HG03575 (cell line): ENCODE measurements around the gene MAGI1.
"Not testable (repeated sequence)": the region's sequence is repeated elsewhere in the genome, so short reads cannot be mapped to it uniquely, and the experiment has no call there.

Source experiments
- ATAC-seq: cut with Tn5 transposase; IDR thresholded peaks from one replicate; pipeline ENCODE4 v1.9.1; 2021; ENCODE audit not compliant: unreplicated experiment, insufficient number of reproducible peaks, low FRiP score; ENCODE audit errors: extremely low read depth

The MAGI1 gene

GRCh38 chr3:65728138-65728537 is 310.6 kb downstream of the MAGI1 start:
- ATAC-seq, result no peak

DNA sequence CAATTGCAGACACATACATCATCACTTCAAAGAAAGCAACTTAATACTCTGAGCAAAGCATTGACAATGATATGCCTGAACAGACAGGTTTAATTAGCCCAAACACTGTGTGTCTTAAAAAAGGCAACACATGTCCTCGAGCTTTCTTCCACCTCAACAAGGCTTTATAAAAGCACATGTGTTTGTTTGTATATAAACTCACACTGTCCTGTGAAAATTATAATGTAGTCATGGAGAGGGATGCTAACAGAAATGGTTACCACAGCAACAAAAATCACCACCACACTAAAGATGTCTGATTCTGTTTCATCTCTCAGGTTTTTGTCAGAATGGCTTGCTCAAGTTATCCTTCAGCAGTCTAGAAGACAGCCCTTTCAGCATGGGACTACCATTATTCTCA is 314.7 kb downstream of the MAGI1 start:
- ATAC-seq, result no peak

- ATAC-seq, result no peak
Observed at GRCh38 chr3:65723011-65723410, 315.7 kb downstream of the MAGI1 start.

DNA sequence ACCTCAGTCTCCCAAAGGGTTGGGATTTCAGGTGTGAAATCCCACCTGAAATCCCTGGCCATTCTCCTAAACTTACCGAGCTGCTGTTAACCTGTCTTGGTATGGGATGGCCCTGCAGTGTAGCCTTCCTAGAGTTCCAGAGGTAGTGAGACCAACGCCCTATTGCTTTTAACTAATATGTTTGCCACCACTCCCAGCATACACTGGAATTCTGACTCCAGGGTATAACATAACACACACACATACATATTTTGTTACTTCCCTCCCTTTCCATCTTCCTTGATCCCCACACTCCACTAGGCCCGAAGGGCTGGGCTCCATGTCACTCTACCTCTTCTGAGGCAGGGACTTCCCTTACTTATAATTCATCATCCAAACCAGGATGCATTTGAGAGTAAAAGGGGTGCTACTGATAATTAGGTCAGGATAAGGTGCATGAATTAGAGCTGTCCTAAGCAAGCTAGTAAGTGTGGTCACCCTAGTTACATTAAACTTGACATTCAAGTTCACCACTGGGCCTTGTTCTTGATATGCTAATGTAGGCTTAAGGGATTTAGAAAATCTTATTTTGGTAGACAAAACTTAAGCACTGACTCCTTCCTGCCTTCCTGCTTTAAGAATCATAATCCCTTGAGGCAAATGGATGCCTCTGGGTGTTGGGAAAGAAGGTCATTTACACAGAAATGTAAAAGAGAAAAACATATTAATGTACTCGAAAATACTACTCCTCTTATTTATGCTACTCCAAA is 317.6 kb downstream of the MAGI1 start:
- ATAC-seq, result no peak

- not testable (repeated sequence) for ATAC-seq
Observed at GRCh38 chr3:65719639-65720038, 319.1 kb downstream of the MAGI1 start.

DNA sequence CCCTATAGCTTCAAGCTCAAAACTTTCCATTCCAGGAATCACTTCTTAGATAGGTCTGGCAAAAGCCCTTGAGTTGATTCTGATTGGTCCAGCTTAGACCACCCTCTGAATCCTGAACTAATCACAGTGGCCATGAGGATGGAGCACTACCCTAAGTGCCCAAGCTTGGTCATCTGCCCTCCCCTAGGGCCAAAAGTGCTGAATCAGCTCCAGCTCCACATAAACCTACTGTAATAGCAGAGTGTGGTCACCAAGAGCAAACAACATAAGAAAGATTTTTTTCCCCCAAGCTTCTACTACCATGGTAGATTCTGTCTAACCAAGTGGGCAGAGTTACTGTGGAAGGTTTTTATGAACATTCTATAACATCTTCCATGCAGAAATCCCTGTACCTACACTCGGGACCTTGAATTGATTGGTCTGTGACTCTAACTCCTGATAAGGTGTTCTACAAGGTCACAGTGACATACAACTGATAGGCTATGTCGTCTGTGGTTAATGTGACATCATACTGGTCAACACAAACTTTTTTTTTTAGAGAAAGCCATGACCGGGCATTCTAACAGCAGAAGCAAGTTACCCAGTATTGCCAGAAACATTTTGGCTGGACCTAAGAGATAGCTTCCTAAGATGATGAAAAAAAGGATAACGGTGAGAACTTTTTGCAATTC is 320.9 kb downstream of the MAGI1 start:
- ATAC-seq, result no peak

DNA sequence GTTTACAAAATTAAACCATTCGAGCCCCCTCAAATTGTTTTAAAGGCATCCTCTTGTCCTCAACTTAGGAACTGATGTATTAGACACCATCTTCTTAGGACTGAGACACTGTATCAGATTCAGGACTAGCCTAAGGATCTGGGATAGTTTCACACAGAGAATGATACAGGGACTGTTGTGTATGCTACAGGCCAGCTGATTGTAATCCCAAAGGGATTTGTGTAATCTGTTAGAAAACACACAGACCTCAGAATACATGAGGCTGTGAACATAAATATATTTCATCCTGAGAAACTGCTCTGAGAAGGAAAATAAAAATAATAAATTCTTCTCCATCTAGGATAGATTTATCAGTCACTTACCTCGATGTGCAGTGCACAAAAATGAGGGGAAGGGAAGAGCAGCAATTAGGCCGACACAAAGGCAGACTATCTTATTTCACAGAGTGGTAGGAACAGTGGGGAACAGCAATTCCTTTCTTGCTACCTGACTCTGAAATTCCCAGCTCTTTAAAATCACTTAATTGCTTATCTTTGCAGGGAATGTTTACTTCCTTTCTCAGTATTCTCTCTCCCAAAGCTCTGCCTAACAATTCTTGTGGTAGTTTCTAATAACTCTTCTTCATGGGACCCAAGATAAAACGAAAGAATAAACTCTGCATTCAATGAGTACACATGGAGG is 322.5 kb downstream of the MAGI1 start:
- ATAC-seq, result no peak

- ATAC-seq, result no peak
Observed at GRCh38 chr3:65714134-65714533, 324.6 kb downstream of the MAGI1 start.

DNA sequence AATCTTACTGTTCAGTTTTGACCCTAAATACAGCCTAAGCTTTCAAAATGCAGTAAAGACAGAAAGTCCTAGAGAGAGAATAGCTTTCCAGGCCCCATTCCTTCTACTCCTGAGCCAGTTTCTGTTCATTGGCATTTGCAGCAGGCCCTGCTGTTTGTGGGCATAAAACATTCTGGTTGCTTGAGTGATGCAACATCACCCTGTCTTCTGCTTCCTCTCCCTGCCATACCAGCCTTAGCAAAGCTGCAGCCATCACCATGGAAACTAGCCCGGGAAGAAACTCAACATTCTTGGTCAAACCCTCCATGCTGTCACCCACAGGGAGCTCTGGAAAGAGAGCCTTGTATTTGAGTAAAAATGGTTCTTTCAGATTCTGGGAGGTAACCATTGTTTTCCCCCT is 325.7 kb downstream of the MAGI1 start:
- no peak for ATAC-seq

GRCh38 chr3:65712140-65712539 is 326.6 kb downstream of the MAGI1 start:
- no peak for ATAC-seq

DNA sequence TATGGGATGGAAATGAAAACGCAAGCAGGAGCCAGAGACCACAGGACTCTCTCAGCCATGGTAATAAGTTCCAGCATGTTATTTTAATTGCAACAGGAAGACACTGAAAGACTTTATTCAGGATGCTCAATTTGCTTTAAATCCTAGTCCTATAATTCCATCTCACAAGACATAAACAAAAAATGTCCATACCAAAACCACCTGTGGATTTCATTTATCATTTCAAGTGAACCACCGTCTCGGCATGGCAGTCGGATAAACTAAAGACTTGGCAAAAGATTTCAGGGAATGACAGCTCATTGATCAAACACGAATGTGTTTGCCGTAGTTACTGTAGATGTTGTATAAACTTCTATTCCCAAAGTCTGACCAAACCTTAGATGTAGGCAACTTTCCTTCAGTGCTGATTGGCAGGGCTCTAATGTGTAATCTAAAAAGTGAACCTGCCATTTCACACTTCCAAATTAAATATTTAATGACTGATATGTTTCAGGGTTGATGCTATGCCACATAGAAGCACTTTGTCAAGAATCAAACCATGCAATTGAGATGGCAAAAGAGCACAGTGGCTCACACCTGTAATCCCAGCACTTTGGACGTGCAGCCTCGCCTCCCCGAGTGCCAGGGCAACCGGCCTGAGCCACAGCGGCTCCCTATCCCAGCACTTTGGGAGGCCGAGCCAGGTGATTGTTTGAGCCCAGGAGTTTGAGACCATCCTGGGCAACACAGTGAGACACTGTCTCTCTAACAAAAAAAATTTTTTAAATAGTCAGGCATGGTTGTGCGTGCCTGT is 331.7 kb downstream of the MAGI1 start:
- no peak for ATAC-seq

DNA sequence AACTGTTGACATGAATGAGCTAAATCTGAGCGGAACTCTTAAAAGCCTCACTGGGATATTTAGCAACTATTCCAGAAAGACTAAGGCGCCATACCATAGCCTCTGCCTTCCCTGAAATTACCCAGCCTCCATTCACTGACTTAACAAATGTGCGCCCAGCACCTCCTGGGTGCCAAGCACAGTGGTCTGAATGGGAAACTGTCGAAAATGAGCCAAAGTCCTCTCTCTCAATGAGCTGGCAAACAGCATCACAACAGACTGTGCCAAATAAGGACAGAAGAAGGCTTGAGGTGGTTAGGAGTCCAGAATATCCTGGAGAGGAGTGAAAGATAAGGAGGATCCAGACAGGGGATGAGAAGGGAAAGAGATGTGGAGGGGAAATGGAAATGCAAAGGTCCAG is 332.4 kb downstream of the MAGI1 start:
- no peak for ATAC-seq

GRCh38 chr3:65703820-65704219 is 334.9 kb downstream of the MAGI1 start:
- no peak for ATAC-seq

- ATAC-seq, result no peak
Observed at GRCh38 chr3:65703026-65703425, 335.7 kb downstream of the MAGI1 start.

GRCh38 chr3:65702202-65702601 is 336.5 kb downstream of the MAGI1 start:
- no peak for ATAC-seq

DNA sequence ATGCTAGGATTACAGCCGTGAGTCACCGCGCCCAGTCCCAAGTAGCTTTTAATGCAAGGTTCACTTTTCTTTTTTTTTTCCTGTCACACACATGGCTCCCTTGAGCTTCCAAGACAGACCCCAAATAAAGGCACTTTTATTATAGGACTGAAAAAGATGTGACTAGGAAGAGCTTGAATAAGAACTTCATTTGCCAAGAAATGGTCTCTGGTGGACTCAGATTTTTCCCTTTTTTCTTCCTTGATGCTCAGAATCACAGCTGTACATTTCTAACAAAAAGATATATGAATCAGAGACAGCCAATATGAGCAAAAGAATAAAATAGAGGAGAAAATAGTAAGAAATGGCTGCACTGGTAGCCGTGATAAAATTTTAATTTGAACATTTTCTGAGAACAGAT is 337.2 kb downstream of the MAGI1 start:
- no peak for ATAC-seq

GRCh38 chr3:65689436-65689835 is 349.3 kb downstream of the MAGI1 start:
- no peak for ATAC-seq

DNA sequence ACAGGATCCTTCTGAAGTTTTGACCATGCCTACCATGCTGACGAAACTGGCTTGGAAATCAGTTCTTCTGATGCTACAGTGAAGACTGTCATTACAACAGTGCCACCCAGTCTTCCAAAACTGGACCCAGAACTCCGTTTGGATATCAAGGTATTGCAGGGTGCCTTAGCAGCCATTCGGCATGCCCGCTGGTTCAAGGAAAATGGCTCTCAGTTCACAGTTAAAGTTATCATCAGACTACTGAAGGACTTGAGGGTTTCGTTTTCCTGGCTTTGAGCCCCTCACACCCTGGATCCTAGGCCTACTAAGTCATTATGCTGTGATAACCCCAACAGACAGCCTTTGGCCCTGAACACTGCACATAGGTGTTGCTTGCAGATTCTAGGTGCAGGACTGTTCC is 351.0 kb downstream of the MAGI1 start:
- ATAC-seq, result no peak

GRCh38 chr3:65685621-65686235 is 353.0 kb downstream of the MAGI1 start:
- no peak for ATAC-seq
